ENCODE measurements around the gene MTSS2.

DNA sequence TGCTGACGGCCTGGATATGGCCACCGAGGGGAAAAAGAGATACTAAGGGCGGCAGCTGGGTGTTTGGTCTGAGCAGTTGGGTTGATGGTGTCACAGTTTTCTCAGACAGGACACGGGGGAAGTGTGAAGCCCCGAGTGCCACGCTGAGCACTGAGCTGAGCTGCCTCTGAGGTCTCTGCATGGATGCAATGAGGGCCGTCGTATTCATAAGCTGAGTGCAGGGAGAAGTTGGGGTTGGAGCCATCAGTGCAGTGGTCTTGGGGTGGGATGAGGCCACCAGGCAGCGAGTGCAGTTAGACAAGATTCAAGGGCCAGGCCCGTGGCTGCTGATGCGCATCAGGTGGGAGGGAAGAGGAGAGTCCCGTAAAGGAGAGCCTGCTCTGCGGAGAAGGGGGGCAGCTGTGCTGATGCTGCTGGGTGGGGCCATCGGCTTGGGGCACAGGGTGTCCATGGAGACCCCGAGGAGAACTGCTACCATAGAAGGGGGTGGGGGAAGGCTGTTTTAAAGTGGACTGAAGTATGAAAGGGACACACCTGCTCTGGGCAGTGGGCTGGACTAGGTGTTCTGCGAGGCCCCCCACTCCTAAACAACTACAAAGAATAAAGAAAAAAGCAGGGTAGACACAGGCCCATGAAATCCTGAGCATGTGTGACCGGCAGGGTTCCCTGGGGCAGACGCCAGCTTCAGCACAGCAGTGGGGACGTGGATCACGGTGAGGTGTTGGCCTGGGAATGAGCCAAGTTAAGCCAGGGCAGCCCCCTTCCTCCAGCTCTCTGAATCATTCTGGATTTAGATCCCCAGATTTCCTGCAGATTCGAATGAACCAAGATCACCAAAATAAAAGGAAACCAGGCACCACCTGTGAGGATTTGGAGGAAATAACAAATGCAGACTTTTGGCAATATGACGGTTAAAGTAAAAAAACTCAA is 19.8 kb downstream of the MTSS2 start:
- TF ChIP-seq EZH2 (IDR thresholded peaks at IDR 0.05; ENCODE audit: borderline replicate concordance, insufficient read depth, low read length, poor library complexity, severe bottlenecking) (no peak), CTCF (IDR thresholded peaks at IDR 0.05; ENCODE audit: poor library complexity, severe bottlenecking) (no peak)
